HG02840 (cell line): Measurements from ENCODE around the gene CASZ1.

Experiments
- ATAC-seq: cut with Tn5 transposase; IDR thresholded peaks from one replicate; pipeline ENCODE4 v1.9.1; 2021; ENCODE audit warnings: mild to moderate bottlenecking, moderate library complexity, moderate number of reproducible peaks; ENCODE audit not compliant: unreplicated experiment, low FRiP score

The CASZ1 gene

DNA sequence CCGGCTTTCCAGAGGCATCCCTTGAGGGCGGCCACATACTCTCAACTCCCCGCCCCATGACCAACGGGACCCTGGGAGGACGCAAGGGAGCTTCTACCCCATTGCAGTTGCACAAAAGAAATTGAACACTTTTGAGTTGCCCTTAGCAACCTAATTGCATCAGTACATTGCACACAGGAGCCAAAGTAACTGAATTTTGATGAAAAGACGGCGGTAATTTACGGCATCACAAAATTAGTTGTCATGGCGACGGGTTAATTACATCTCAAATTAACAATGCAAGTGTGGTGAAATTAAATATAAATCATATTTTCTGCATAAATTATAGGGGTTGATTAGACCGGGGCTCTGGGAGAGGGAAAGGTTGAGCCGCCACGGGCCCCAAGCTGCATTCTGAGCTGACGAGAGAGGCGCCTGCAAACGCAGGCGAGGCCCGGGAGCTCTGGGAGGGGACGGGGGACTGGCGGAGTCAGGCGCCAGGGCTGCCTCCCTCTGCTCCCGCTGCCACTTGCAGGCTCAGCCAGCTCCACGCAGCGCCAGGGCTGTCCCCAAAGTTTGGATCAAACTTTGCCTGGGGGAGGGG, 61.4 kb downstream of the CASZ1 start:
- no peak for ATAC-seq

- no peak for ATAC-seq
Observed at GRCh38 chr1:10734375-10734774, 62.1 kb downstream of the CASZ1 start.

GRCh38 chr1:10733474-10734366, 62.7 kb downstream of the CASZ1 start:
- no peak for ATAC-seq

GRCh38 chr1:10730985-10731384, 65.5 kb downstream of the CASZ1 start:
- no peak for ATAC-seq

GRCh38 chr1:10728595-10729410, 67.6 kb downstream of the CASZ1 start:
- no peak for ATAC-seq

DNA sequence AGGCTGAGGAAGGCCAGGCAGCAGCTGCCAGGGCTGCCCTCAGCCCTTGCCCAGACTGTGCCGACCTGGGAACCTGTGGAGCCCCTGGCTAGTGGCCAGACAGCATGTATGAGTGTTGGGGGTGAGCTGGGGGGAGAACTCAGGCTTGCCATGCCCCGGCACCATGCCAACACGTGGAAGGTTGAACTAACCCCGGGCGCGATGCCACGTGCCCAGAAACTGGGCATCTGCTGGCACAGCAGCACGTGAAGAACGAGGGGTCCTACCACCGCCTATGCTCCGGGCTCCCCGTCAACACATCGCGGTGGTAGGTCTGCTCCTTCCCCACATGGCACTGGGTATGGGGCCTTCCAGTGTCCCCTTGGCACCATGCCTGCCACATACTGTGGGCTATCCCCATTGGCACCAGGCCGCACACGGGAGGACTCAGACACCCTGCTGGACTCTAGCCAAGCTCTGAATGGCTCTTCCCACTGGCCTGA, 68.7 kb downstream of the CASZ1 start:
- no peak for ATAC-seq

DNA sequence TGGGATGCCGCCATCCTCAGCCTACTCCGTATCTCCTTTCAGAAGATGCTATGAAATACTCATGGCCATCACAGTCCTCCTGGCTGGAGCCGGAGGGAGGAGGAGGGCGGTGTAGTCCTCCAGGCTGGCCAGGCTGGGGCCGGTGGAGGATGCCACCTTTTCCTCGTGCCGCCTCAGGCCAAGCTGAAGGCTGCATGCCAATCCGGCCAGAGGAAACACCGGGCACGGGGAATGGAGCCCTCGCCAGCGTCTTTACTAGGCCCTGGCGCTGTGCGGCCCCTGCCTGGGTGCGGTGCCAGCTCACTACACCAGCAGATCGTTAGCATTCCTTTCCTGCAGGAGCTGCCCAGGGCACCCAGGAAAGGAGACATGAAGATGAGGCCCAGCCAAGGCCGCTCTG, 70.1 kb downstream of the CASZ1 start:
- ATAC-seq: no peak

GRCh38 chr1:10724948-10725847, 71.2 kb downstream of the CASZ1 start:
- no peak for ATAC-seq

DNA sequence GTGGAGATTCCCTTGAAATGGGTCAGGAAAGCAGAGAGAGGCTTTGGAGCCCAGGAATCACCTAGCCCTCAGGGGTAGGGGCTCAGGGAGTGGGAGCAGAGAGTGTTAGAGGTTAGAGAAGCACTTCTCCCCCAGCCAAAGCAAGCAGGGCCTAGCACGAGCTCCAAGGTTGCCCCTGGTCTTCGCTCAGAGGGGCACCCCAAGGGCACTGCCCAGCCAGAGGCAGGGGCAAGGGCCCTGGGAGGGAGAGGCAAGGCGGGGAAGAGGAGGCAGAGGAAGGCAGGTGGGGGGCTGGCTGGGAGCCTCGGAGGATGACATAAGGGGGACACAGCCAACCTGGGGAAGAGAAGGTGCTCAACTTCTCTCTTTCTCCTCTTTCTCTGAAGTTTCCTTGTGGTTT, 71.9 kb downstream of the CASZ1 start:
- no peak for ATAC-seq

- no peak for ATAC-seq
Observed at GRCh38 chr1:10724052-10724494, 72.4 kb downstream of the CASZ1 start.

DNA sequence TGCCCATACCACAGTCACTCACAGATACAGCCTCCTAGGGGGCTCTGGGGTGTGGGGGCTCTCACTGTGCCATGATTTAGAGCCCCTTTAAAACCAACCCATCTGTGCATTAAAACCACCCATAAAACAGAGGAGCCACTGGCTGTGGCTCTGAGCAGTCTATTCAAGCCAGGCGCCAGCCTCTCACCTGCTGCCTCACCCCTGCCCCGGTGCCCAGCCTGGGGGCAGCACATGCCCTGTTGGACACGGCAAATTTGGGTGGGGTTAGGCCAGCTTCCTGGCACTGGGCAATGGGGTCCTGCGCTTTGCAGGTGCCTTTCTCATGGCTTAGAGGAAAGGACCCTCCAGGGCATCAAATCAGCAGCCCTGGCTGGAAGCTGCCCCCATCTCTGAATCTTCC, 73.1 kb downstream of the CASZ1 start:
- no peak for ATAC-seq

GRCh38 chr1:10722803-10723202, 73.6 kb downstream of the CASZ1 start:
- no peak for ATAC-seq

- no peak for ATAC-seq
Observed at GRCh38 chr1:10721381-10722321, 74.8 kb downstream of the CASZ1 start.

DNA sequence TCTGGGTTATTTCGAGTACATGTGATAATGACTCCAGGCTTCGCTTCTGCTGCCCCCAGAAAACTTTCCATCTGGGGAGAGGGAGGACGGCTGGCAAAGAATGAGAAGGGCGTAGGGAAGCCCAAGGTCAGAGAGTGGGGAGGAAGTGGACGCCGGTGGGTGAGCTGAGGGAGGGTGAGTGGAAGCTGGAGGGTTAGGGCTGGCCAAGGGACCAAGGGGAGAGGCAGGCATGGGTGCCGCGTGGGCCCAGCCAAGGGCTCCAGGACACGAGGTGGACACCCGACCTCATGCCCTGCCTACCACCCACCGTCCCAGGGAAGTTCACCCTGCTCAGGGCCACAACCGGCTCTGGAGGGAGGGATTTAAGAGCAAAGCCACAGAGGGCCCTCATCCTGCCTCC, 75.8 kb downstream of the CASZ1 start:
- ATAC-seq: no peak

- no peak for ATAC-seq
Observed at GRCh38 chr1:10718083-10718415, 78.4 kb downstream of the CASZ1 start.

- no peak for ATAC-seq
Observed at GRCh38 chr1:10717296-10718082, 79.0 kb downstream of the CASZ1 start.

DNA sequence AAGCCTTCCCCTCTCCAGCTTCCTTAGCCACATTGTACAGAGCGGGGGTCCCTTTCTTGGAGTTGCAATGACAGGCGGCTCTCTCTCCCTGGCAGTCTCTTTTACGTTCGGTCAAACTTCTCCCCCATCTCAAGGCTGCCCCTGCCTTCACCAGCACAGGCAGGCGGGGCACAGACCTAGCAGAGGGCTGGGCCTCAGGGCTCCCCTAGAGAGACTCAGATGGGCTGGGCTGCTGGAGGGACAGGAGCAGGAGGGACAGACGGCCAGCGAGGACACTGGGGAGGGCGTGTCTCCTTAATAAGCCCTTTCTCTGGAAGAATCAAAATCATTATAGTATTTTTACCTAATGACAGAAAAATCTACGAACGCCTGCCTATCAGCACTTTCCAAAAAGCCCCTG, 79.6 kb downstream of the CASZ1 start:
- no peak for ATAC-seq
